ENCODE data around the gene ITGB5. TPM values are rescaled to one million over a fixed set of nuclear protein-coding genes. Genes with fewer than 3 reads are reported as not detected.

Gene ITGB5
- total RNA-seq, 4 donors from 2014 or later, result 79.2 to 122 (median 110) TPM

DNA sequence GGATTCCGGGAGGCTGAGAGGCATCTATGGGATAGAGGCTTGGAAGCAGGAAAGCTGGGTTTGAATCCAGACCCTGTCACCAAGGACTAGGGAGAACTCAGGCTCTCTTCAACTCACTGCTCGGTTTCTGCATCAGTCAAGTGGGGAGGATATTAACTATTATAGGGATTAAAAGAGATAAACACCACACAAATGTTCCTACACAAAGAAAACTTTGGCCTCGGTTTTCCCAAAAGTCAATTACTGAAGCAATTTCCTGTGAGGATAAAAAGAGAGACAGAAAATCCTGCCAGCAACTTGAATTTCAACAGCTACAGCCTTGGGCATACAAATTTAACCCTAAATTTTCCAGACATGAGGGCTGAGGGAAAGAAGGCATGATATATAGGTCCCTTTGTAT is 36.0 kb downstream of the ITGB5 start:
- Histone ChIP-seq H3K27ac (peak overlapping the region in 1 of 3 donors; percentile 34), H3K36me3 (no peaks in the 10 kb centered on the region), H3K9me3 (no peaks in the 10 kb centered on the region), H3K27me3 (no peaks in the 10 kb centered on the region), H3K4me3 (replicated peaks in 1 of 3) (no peak overlapping the region), H3K4me1 (peaks cover 0 to 22% of the 10 kb centered on the region in 2 donors)
- intact Hi-C loops (cut with DNase I), result no loop called here
- DNase-seq, result no peak
- TF ChIP-seq POLR2A (IDR thresholded peaks at IDR 0.05), result no peak
- TF ChIP-seq CTCF (IDR thresholded peaks at IDR 0.05), result no peak
- WGBS, 2 donors, result 63 to 73% methylated on average over 3 of the region's 3 CpGs

GRCh38 chr3:124850633-124851032 is 36.5 kb downstream of the ITGB5 start:
- Histone ChIP-seq H3K4me1 (peaks cover under 1 to 25% of the 10 kb centered on the region in 2 donors), H3K36me3 (no peaks in the 10 kb centered on the region), H3K27me3 (no peaks in the 10 kb centered on the region), H3K27ac (peak overlapping the region in 1 of 3 donors; percentile 34), H3K4me3 (replicated peaks in 1 of 3) (no peak overlapping the region), H3K9me3 (no peaks in the 10 kb centered on the region)
- WGBS, 2 donors, result 83 to 91% methylated on average over 2 of the region's 2 CpGs
- intact Hi-C loops (cut with DNase I), result no loop called here
- DNase-seq, result no peak
- TF ChIP-seq POLR2A (IDR thresholded peaks at IDR 0.05), result no peak
- TF ChIP-seq CTCF (IDR thresholded peaks at IDR 0.05), result no peak

- no peak overlapping the region for H3K4me3 ChIP-seq (replicated peaks in 1 of 3)
- no peak overlapping the region for H3K27ac ChIP-seq
- DNase-seq, result no peak
- TF ChIP-seq POLR2A (IDR thresholded peaks at IDR 0.05) (no peak), CTCF (IDR thresholded peaks at IDR 0.05) (no peak)
- no peaks in the 10 kb centered on the region for H3K27me3 ChIP-seq
- 89 to 91% methylated on average over 6 of the region's 6 CpGs for WGBS, 2 donors
- no peaks in the 10 kb centered on the region for H3K36me3 ChIP-seq
- intact Hi-C loops (cut with DNase I), result no loop called here
- H3K4me1 ChIP-seq, result peaks cover 5 to 29% of the 10 kb centered on the region in 2 donors
- H3K9me3 ChIP-seq, result no peaks in the 10 kb centered on the region
Measured at GRCh38 chr3:124850212-124850611, 37.0 kb downstream of the ITGB5 start.

DNA sequence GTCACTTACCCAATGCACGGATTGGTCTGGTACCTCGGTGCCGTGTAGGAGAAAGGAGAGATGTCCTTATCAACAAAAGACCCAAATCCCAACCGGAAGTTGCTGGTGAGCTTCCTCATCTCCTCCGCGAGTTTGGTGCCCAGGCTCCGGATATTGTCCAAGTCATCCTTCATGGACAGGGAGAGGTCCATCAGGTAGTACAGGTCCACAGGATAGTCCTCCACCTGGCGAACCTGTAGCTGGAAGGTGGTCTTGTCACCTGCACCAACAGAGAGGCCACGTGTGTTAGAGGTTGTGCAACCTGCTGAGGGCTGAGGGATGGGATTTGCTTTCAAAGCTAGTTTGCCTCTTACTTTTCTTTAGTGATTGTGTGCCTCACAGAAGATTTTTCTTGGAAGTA is 38.9 kb downstream of the ITGB5 start:
- no peaks in the 10 kb centered on the region for H3K27me3 ChIP-seq
- no peaks in the 10 kb centered on the region for H3K9me3 ChIP-seq
- no peaks in the 10 kb centered on the region for H3K36me3 ChIP-seq
- DNase-seq, result no peak
- H3K4me1 ChIP-seq, result peaks cover 6 to 34% of the 10 kb centered on the region in 2 donors
- TF ChIP-seq POLR2A (IDR thresholded peaks at IDR 0.05), result no peak
- TF ChIP-seq CTCF (IDR thresholded peaks at IDR 0.05), result no peak
- intact Hi-C loops (cut with DNase I), result no loop called here
- 97 to 98% methylated on average over 9 of the region's 9 CpGs for WGBS, 2 donors
- H3K4me3 ChIP-seq (replicated peaks in 1 of 3), result no peak overlapping the region
- no peak overlapping the region for H3K27ac ChIP-seq

- no peaks in the 10 kb centered on the region for H3K27me3 ChIP-seq
- no peaks in the 10 kb centered on the region for H3K36me3 ChIP-seq
- H3K27ac ChIP-seq, result no peak overlapping the region
- WGBS, 2 donors, result 86 to 93% methylated on average over 2 of the region's 2 CpGs
- no peaks in the 10 kb centered on the region for H3K9me3 ChIP-seq
- intact Hi-C loops (cut with DNase I), result no loop called here
- TF ChIP-seq POLR2A (IDR thresholded peaks at IDR 0.05), result no peak
- TF ChIP-seq CTCF (IDR thresholded peaks at IDR 0.05), result no peak
- no peak overlapping the region for H3K4me3 ChIP-seq (replicated peaks in 1 of 3)
- H3K4me1 ChIP-seq, result peaks cover 6 to 34% of the 10 kb centered on the region in 2 donors
- no peak for DNase-seq
Measured at GRCh38 chr3:124847863-124848262, 39.3 kb downstream of the ITGB5 start.
